ENCODE data around the gene CA12. TPM values are rescaled to one million over a fixed set of nuclear protein-coding genes. Genes with fewer than 3 reads are reported as not detected.

The CA12 gene
- total RNA-seq, 1 donor from 2014 or later: 6.7 TPM

- Histone ChIP-seq H3K27ac (no peak overlapping the region), H3K9me3 (no peaks in the 10 kb centered on the region), H3K4me1 (no peaks in the 10 kb centered on the region), H3K4me3 (no peak overlapping the region), H3K27me3 (no peaks in the 10 kb centered on the region), H3K36me3 (no peaks in the 10 kb centered on the region)
- TF ChIP-seq CTCF (IDR thresholded peaks at IDR 0.05): no peak
- intact Hi-C loops (cut with DNase I): no loop called here
- ATAC-seq (no peak), DNase-seq (no peak)
These were observed 40.8 kb downstream of the CA12 start for GRCh38 chr15:63340878-63341277.

- intact Hi-C loops (cut with DNase I): no loop called here
These were observed 41.3 kb downstream of the CA12 start for GRCh38 chr15:63340353-63340752.

GRCh38 chr15:63339836-63340235 lies 41.8 kb downstream of the CA12 start:
- DNase-seq (no peak), ATAC-seq (no peak)
- Histone ChIP-seq H3K27me3 (no peaks in the 10 kb centered on the region), H3K9me3 (no peaks in the 10 kb centered on the region), H3K4me3 (no peak overlapping the region), H3K4me1 (no peaks in the 10 kb centered on the region), H3K36me3 (no peaks in the 10 kb centered on the region), H3K27ac (no peak overlapping the region)
- no peak for TF ChIP-seq CTCF (IDR thresholded peaks at IDR 0.05)
- intact Hi-C loops (cut with DNase I): no loop called here

More at GRCh38 chr15:63340353-63340752, 41.3 kb downstream of the CA12 start:
- no peaks in the 10 kb centered on the region for H3K4me1 ChIP-seq
- no peaks in the 10 kb centered on the region for H3K27me3 ChIP-seq
- ATAC-seq (peak; percentile 27), DNase-seq (no peak)
- TF ChIP-seq CTCF (IDR thresholded peaks at IDR 0.05): no peak
- no peak overlapping the region for H3K4me3 ChIP-seq
- H3K36me3 ChIP-seq: no peaks in the 10 kb centered on the region
- no peaks in the 10 kb centered on the region for H3K9me3 ChIP-seq
- H3K27ac ChIP-seq: no peak overlapping the region

- no peak for TF ChIP-seq CTCF (IDR thresholded peaks at IDR 0.05)
- no peaks in the 10 kb centered on the region for H3K27me3 ChIP-seq
- intact Hi-C loops (cut with DNase I): no loop called here
- no peaks in the 10 kb centered on the region for H3K9me3 ChIP-seq
- no peaks in the 10 kb centered on the region for H3K36me3 ChIP-seq
- H3K27ac ChIP-seq: no peak overlapping the region
- H3K4me3 ChIP-seq: no peak overlapping the region
- no peaks in the 10 kb centered on the region for H3K4me1 ChIP-seq
- no peak for ATAC-seq
- no peak for DNase-seq
These were observed 42.5 kb downstream of the CA12 start for GRCh38 chr15:63339006-63339766.

GRCh38 chr15:63338170-63338569 lies 43.5 kb downstream of the CA12 start:
- Histone ChIP-seq H3K27ac (no peak overlapping the region), H3K4me1 (no peaks in the 10 kb centered on the region), H3K9me3 (no peaks in the 10 kb centered on the region), H3K36me3 (no peaks in the 10 kb centered on the region), H3K4me3 (no peak overlapping the region), H3K27me3 (no peaks in the 10 kb centered on the region)
- ATAC-seq: no peak
- no peak for DNase-seq
- TF ChIP-seq CTCF (IDR thresholded peaks at IDR 0.05): no peak
- intact Hi-C loops (cut with DNase I): no loop called here

Measured in upper lobe of right lung (tissue), 1 donor.